DMS 273 (cell line): ENCODE data around the gene EDC4.

Experiments used
- DNase-seq: peaks from one replicate; lab custom pipeline; 2025; ENCODE audit not compliant: unreplicated experiment; lab: John Stamatoyannopoulos, UW

Gene EDC4

DNA sequence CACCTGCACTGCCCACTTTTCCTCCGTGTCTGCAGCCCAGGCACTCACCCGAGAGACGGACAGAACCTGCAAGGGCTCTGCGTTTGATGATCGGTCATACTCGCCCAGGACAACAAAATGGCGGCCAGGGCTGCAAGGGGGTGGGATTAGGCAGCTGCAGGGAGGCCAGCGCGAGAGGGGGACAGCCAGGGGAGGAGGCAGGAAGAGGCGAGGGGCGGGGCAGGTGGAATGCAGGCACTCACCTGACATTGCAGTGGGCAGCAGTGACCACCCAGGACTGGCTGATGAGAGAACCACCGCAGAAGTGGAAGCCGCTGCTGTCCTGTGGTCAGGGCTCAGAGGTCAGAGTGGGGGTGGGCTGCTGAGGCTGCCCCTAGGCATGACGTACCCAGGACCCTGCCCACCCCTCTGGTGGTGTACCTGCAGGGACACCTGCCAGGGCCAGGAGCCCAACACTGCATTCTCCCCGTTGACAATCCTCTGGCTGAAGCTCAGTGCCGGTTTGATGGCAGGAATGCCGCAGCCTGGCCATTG is 57.9 kb downstream of the EDC4 start:
- no peak for DNase-seq
